ENCODE measurements around the gene STAT1. TPM values are rescaled to one million over a fixed set of nuclear protein-coding genes. Genes with fewer than 3 reads are reported as not detected.

Gene STAT1
- total RNA-seq, 1 experiment from 2014 or later, result 73.4 TPM

- no peaks in the 10 kb centered on the region for H3K4me1 ChIP-seq (ENCODE audit: control insufficient read depth, insufficient read depth, low read length)
- in situ Hi-C loops (cut with HindIII; ENCODE audit: low pct_unique_long_range_greater_than_20kb, low sequenced_read_pairs), result no loop called here
- POLR2A ChIA-PET, result no interaction called here
Measured at GRCh38 chr2:191038741-191039140, 24.8 kb upstream of the STAT1 start.

GRCh38 chr2:191038241-191038725, 24.3 kb upstream of the STAT1 start:
- ChIA-PET POLR2A (no interaction called here), CTCF (no interaction called here)
- intact Hi-C loops (cut with micrococcal nuclease; ENCODE audit: unreplicated experiment), result no loop called here
- H3K9me3 ChIP-seq (ENCODE audit: control insufficient read depth, insufficient read depth, low read depth, low read length), result no peaks in the 10 kb centered on the region
- no peak overlapping the region for H3K4me3 ChIP-seq (ENCODE audit: low read depth in 2 of 2, low read length in 2 of 2)
- in situ Hi-C loops (cut with HindIII; ENCODE audit: low pct_unique_long_range_greater_than_20kb, low sequenced_read_pairs), result no loop called here
- ATAC-seq (no peak), DNase-seq (ENCODE audit: low read depth, low spot score) (no peak)
- TF ChIP-seq REST (IDR thresholded peaks at IDR 0.05; ENCODE audit: insufficient read depth in 1 of 2, low read depth in 2 of 2, low read length in 1 of 2) (no peak), TCF7L2 (IDR thresholded peaks at IDR 0.05; ENCODE audit: low read depth, low read length) (no peak), CTCF (IDR thresholded peaks at IDR 0.05) (no peak), POLR2AphosphoS5 (IDR thresholded peaks at IDR 0.05; ENCODE audit: low read depth, low read length) (no peak), SIN3A (IDR thresholded peaks at IDR 0.05; ENCODE audit: borderline replicate concordance, insufficient read depth, low read depth, low read length) (no peak)
- no peak overlapping the region for H3K27ac ChIP-seq (ENCODE audit: low read length)
- H3K27me3 ChIP-seq (ENCODE audit: control insufficient read depth, insufficient read depth, low read length), result no peaks in the 10 kb centered on the region; the same call in none of the 2 replicates
- no TSS peak for BruUV-seq (replicated peaks)
- no peaks in the 10 kb centered on the region for H3K36me3 ChIP-seq (ENCODE audit: control insufficient read depth, insufficient read depth, low read length)
- no peaks in the 10 kb centered on the region for H3K4me1 ChIP-seq (ENCODE audit: control insufficient read depth, insufficient read depth, low read length)

More at GRCh38 chr2:191038741-191039140, 24.8 kb upstream of the STAT1 start:
- no peak for ATAC-seq
- H3K4me3 ChIP-seq (ENCODE audit: low read depth in 2 of 2, low read length in 2 of 2), result no peak overlapping the region
- H3K27me3 ChIP-seq (ENCODE audit: control insufficient read depth, insufficient read depth, low read length), result no peaks in the 10 kb centered on the region; the same call in none of the 2 replicates
- TF ChIP-seq TCF7L2 (IDR thresholded peaks at IDR 0.05; ENCODE audit: low read depth, low read length), result no peak
- TF ChIP-seq POLR2AphosphoS5 (IDR thresholded peaks at IDR 0.05; ENCODE audit: low read depth, low read length), result no peak
- no peak for TF ChIP-seq CTCF (IDR thresholded peaks at IDR 0.05)
- TF ChIP-seq SIN3A (IDR thresholded peaks at IDR 0.05; ENCODE audit: borderline replicate concordance, insufficient read depth, low read depth, low read length), result no peak
- no peak for TF ChIP-seq REST (IDR thresholded peaks at IDR 0.05; ENCODE audit: insufficient read depth in 1 of 2, low read depth in 2 of 2, low read length in 1 of 2)
- no peak overlapping the region for H3K27ac ChIP-seq (ENCODE audit: low read length)
- CTCF ChIA-PET, result no interaction called here
- H3K9me3 ChIP-seq (ENCODE audit: control insufficient read depth, insufficient read depth, low read depth, low read length), result no peaks in the 10 kb centered on the region
- no peaks in the 10 kb centered on the region for H3K36me3 ChIP-seq (ENCODE audit: control insufficient read depth, insufficient read depth, low read length)
- DNase-seq (ENCODE audit: low read depth, low spot score), result no peak
- intact Hi-C loops (cut with micrococcal nuclease; ENCODE audit: unreplicated experiment), result no loop called here
- no TSS peak for BruUV-seq (replicated peaks)
